Naive thymus-derived CD4-positive, alpha-beta T cell (primary cell): ENCODE measurements around the gene POU2F2. TPM values are rescaled to one million over a fixed set of nuclear protein-coding genes. Genes with fewer than 3 reads are reported as not detected.

Source experiments
- ATAC-seq: fragments of 150-1000 bp; cut with Tn5 transposase; 2 replicates; pipeline ENCODE4 v1.10.0; 2021; ENCODE audit warnings: mild to moderate bottlenecking, moderate library complexity
- CTCF ChIA-PET: fragments of 350-600 bp; sonication (Branson Sonifier 250); formaldehyde crosslinking; loops from one replicate; lab custom pipeline; 2021; ENCODE audit warnings: antibody characterized with exemption; lab: Charles Lee
- POLR2A ChIA-PET: fragments of 350-600 bp; sonication (Branson Sonifier 250); formaldehyde crosslinking; loops from one replicate; lab custom pipeline; 2021; ENCODE audit warnings: antibody characterized with exemption, inconsistent platforms; lab: Charles Lee
- DNase-seq, 9 donors: peaks; one replicate each; pipeline versions ENCODE4 v3.0.0 to v3.0.0-alpha.2; 2020 to 2022; ENCODE audit warnings: mixed read lengths in 1 of 9
- H3K27ac ChIP-seq: one replicate; pipeline ENCODE4 v1.7.0; 2013; ENCODE audit warnings: mild to moderate bottlenecking, low read depth, low read length, moderate library complexity
- H3K27me3 ChIP-seq, 2 donors: one replicate each; pipeline ENCODE4 v1.7.0; 2013; ENCODE audit warnings: low read length in 2 of 2, mild to moderate bottlenecking in 2 of 2, moderate library complexity in 2 of 2; ENCODE audit not compliant: control insufficient read depth in 2 of 2, insufficient read depth in 2 of 2
- H3K36me3 ChIP-seq, 3 experiments: 1 replicate in 2 of 3; 2 replicates in 1 of 3; pipeline ENCODE4 v1.7.0; 2013; ENCODE audit warnings: low read length in 3 of 3, mild to moderate bottlenecking in 3 of 3, moderate library complexity in 1 of 3; ENCODE audit not compliant: insufficient read depth in 3 of 3, control insufficient read depth in 2 of 3
- H3K4me1 ChIP-seq, 2 donors: one replicate each; pipeline ENCODE4 v1.7.0; 2013; ENCODE audit warnings: low read length in 2 of 2, mild to moderate bottlenecking in 2 of 2, moderate library complexity in 1 of 2; ENCODE audit not compliant: control insufficient read depth in 2 of 2, insufficient read depth in 2 of 2
- H3K4me3 ChIP-seq: 2 replicates; pipeline ENCODE4 v1.7.0; 2013; ENCODE audit warnings: mild to moderate bottlenecking, low read length
- H3K9me3 ChIP-seq, 3 experiments: 1 replicate in 2 of 3; 2 replicates in 1 of 3; pipeline ENCODE4 v1.7.0; 2013; ENCODE audit warnings: low read length in 3 of 3; ENCODE audit not compliant: control insufficient read depth in 2 of 3
- H3K27ac Mint-ChIP-seq, 9 donors: one replicate each; pipeline ENCODE4 v1.8.0; 2020 to 2022; ENCODE audit warnings: mixed read lengths in 9 of 9, mild to moderate bottlenecking in 8 of 9, moderate library complexity in 5 of 9, inconsistent platforms in 2 of 9
- H3K27me3 Mint-ChIP-seq, 5 donors: one replicate each; pipeline ENCODE4 v1.8.0; 2021 to 2022; ENCODE audit warnings: mixed read lengths in 5 of 5, mild to moderate bottlenecking in 1 of 5
- H3K36me3 Mint-ChIP-seq, 5 donors: one replicate each; pipeline ENCODE4 v1.8.0; 2020 to 2022; ENCODE audit warnings: mixed read lengths in 5 of 5, mild to moderate bottlenecking in 3 of 5, inconsistent platforms in 1 of 5
- H3K4me1 Mint-ChIP-seq, 7 donors: one replicate each; pipeline ENCODE4 v1.8.0; 2020 to 2022; ENCODE audit warnings: mixed read lengths in 7 of 7, mild to moderate bottlenecking in 3 of 7, inconsistent platforms in 1 of 7
- H3K4me3 Mint-ChIP-seq, 10 donors: one replicate each; pipeline ENCODE4 v1.8.0; 2020 to 2022; ENCODE audit warnings: mild to moderate bottlenecking in 10 of 10, mixed read lengths in 10 of 10, moderate library complexity in 6 of 10, inconsistent platforms in 2 of 10
- H3K9me3 Mint-ChIP-seq, 11 donors: one replicate each; pipeline ENCODE4 v1.8.0; 2020 to 2022; ENCODE audit warnings: mixed read lengths in 11 of 11, mild to moderate bottlenecking in 4 of 11, inconsistent platforms in 1 of 11, moderate library complexity in 1 of 11
- intact Hi-C, 2 donors: fragments of 100-400 bp; cut with micrococcal nuclease; formaldehyde crosslinking; loops; one replicate each; pipeline ENCODE4 v1.15.1; 2023
- polyA plus RNA-seq, 2 donors: library from polyadenylated mRNA; unstranded; fragments of 300-500 nt; fragmentation: Illumina TruSeq; gene quantifications; one replicate each; pipeline ENCODE4 v1.2.3, GENCODE V29; 2021
- total RNA-seq, 6 experiments: library from RNA in 5 of 6; stranded (reverse) in 5 of 6; gene quantifications; 1 replicate in 5 of 6; 2 replicates in 1 of 6; pipeline ENCODE4 v1.2.3 and lab custom pipeline; 2021 to 2026

POU2F2 gene
- total and polyA plus RNA-seq, 7 experiments from 2014 or later = 2.2 to 91.3 (median 33.4) TPM

DNA sequence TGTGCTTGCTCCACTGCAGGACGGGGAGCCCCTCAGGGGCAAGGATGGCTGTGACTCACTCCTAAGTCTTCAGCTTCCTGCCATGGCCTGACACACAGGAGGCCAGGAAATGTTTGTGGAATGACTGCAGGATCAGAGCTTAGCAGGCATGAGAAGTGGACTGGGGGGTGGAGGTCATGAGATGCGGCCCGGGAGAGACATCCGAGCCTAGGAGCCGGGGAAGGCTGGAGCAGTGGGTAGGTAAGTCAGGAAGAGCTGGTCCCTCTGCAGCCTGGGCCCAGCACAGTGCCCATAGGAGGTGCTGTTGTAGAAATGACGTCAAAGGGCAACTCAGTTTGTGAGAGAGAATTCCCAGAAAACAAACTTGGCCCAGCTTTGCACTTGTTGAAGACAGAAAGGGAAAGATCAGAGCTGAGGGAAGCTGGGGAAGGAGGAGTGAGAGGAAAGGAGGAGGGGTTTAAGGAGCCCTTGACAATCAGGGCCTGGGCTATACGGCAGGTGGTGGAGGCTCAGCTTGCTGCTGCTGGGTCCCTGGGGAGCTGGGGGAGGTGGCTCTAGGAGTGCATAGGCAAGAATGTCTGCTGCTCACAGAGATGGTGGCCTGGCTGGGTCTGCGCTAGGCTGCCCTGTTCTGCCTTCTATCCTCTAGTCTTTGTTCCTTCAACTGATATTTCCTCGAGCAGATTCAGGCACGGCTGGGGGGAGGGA is 18.5 kb downstream of the POU2F2 start:
- ChIA-PET CTCF (interaction anchor here (1.3 to 1.8 kb wide), 3 partner anchors 12 to 19 kb away, joined by 3 to 8 read pairs (median 5); partner anchors contain the start of gene POU2F2), POLR2A (interaction anchor here (0.7 to 1.5 kb wide), 5 partner anchors 8 to 72 kb away, joined by 3 to 5 read pairs (median 3); no protein-coding TSS in a partner anchor)
- intact Hi-C loops = no loop called here
- peaks cover 0 to 34% (median 8%) of the 10 kb centered on the region in 7 donors for H3K4me1 Mint-ChIP-seq
- H3K4me3 ChIP-seq = no peak overlapping the region
- no peaks in the 10 kb centered on the region for H3K4me1 ChIP-seq
- peaks cover 0 to 61% (median 7%) of the 10 kb centered on the region in 3 experiments for H3K36me3 ChIP-seq
- ATAC-seq = peak; percentile 46
- DNase-seq = no peak
- peak overlapping the region in 8 of 9 donors; percentile 14 to 84 (median 65) for H3K27ac Mint-ChIP-seq
- peaks cover 3 to 46% (median 10%) of the 10 kb centered on the region in 5 donors for H3K36me3 Mint-ChIP-seq
- H3K27ac ChIP-seq = no peak overlapping the region
- no peaks in the 10 kb centered on the region for H3K27me3 Mint-ChIP-seq
- no peaks in the 10 kb centered on the region for H3K27me3 ChIP-seq
- no peaks in the 10 kb centered on the region for H3K9me3 ChIP-seq
- H3K9me3 Mint-ChIP-seq = peaks cover 0 to 1% (median 0%) of the 10 kb centered on the region in 11 donors
- no peak overlapping the region for H3K4me3 Mint-ChIP-seq

DNA sequence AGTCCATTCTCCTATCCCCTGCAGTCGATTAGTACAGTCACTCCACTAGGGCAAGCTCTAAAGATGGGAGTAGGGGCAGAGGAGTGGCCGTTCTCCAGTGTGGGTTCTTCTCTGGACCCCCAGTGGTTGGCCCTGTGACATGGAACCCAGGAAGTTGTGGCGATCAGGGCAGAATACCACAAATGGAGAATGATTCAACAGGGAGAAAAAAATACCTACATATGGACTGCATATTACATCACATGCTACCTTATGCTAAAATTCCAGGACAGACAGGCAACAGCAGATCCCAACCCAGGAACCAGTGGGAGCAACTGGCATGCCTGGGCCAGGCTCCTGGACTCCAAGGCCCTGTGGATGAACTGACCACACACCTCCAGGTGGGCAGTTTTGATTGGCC is 20.4 kb downstream of the POU2F2 start:
- Histone ChIP-seq H3K4me1 (no peaks in the 10 kb centered on the region), H3K9me3 (no peaks in the 10 kb centered on the region), H3K27ac (no peak overlapping the region), H3K4me3 (no peak overlapping the region), H3K27me3 (no peaks in the 10 kb centered on the region), H3K36me3 (peaks cover 0 to 52% (median 7%) of the 10 kb centered on the region in 3 experiments)
- intact Hi-C loops = no loop called here
- H3K27ac Mint-ChIP-seq = peak overlapping the region in 6 of 9 donors; percentile 9 to 85 (median 76)
- no peak overlapping the region for H3K4me3 Mint-ChIP-seq
- no peak for DNase-seq
- CTCF ChIA-PET = interaction anchor here (0.7 to 4.8 kb wide), 7 partner anchors 8 to 167 kb away, joined by 3 to 38 read pairs (median 4); partner anchors contain the start of gene POU2F2
- H3K9me3 Mint-ChIP-seq = peaks cover 0 to 1% (median 0%) of the 10 kb centered on the region in 11 donors
- H3K27me3 Mint-ChIP-seq = no peaks in the 10 kb centered on the region
- peaks cover 0 to 40% (median 12%) of the 10 kb centered on the region in 7 donors for H3K4me1 Mint-ChIP-seq
- POLR2A ChIA-PET = interaction anchor here (1.0 kb wide), 1 partner anchor 37 kb away, joined by 3 read pairs; no protein-coding TSS in a partner anchor
- peaks cover 3 to 30% (median 9%) of the 10 kb centered on the region in 5 donors for H3K36me3 Mint-ChIP-seq
- ATAC-seq = no peak

DNA sequence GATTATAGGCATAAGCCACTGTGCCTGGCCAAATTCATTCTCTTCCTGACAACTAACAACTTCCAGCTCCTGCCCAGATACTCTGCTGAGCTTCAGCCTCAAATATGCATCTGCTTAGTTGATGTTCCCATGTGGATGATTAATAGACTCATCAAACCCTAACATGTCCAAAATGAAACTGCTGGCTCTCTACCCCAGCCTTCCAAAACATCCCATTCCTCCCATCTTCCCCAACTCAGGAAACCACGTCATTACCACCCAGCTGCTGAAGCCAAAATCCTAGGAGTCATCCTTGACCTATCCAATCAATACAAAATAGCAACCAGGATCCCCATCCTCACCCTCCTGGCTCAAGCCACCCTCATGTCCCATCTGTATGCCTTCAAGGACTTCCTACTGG is 20.9 kb downstream of the POU2F2 start:
- no peak overlapping the region for H3K4me3 ChIP-seq
- intact Hi-C loops = no loop called here
- peaks cover 0 to 42% (median 12%) of the 10 kb centered on the region in 7 donors for H3K4me1 Mint-ChIP-seq
- no peaks in the 10 kb centered on the region for H3K9me3 ChIP-seq
- CTCF ChIA-PET = interaction anchor here (0.7 to 4.8 kb wide), 9 partner anchors 9 to 407 kb away, joined by 3 to 38 read pairs (median 3); partner anchors contain the start of gene POU2F2
- no peak overlapping the region for H3K4me3 Mint-ChIP-seq
- ATAC-seq (no peak), DNase-seq (no peak)
- POLR2A ChIA-PET = interaction anchor here (0.6 to 1.1 kb wide), 4 partner anchors 12 to 161 kb away, joined by 3 read pairs; no protein-coding TSS in a partner anchor
- no peaks in the 10 kb centered on the region for H3K27me3 Mint-ChIP-seq
- no peaks in the 10 kb centered on the region for H3K4me1 ChIP-seq
- no peaks in the 10 kb centered on the region for H3K27me3 ChIP-seq
- no peak overlapping the region for H3K27ac ChIP-seq
- peaks cover 0 to 1% (median 0%) of the 10 kb centered on the region in 11 donors for H3K9me3 Mint-ChIP-seq
- peaks cover 0 to 49% (median 5%) of the 10 kb centered on the region in 3 experiments for H3K36me3 ChIP-seq
- H3K36me3 Mint-ChIP-seq = peaks cover 3 to 26% (median 9%) of the 10 kb centered on the region in 5 donors
- H3K27ac Mint-ChIP-seq = peak overlapping the region in 8 of 9 donors; percentile 9 to 85 (median 71)

DNA sequence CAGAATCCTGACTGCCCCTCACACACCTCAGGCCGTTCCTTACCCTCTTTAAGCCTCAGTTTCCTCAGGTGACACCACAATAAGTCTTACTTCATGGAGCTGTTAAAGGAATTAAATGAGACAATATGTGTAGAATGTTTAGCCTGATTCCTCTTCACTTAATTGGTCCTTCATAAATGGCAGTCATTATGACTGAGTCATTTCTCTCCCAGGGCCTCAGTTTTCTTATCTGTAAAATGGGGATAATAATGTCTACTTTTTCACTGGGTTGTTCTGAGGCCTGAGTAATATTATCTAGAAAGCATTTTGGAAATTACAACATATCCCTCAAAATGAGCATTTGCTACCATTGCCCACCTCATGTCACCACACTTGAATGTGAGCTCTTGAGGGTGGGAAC is 21.6 kb downstream of the POU2F2 start:
- H3K36me3 ChIP-seq = peaks cover 0 to 46% (median 3%) of the 10 kb centered on the region in 3 experiments
- Mint-ChIP-seq H3K9me3 (peaks cover 0 to 1% (median 0%) of the 10 kb centered on the region in 11 donors), H3K4me1 (peaks cover 4 to 44% (median 12%) of the 10 kb centered on the region in 7 donors), H3K4me3 (no peak overlapping the region), H3K27ac (peak overlapping the region in 7 of 9 donors; percentile 56 to 85 (median 72)), H3K27me3 (no peaks in the 10 kb centered on the region), H3K36me3 (peaks cover 1 to 19% (median 6%) of the 10 kb centered on the region in 5 donors)
- ATAC-seq (no peak), DNase-seq (no peak)
- intact Hi-C loops = no loop called here
- POLR2A ChIA-PET = interaction anchor here (0.6 to 1.1 kb wide), 5 partner anchors 13 to 366 kb away, joined by 3 to 7 read pairs (median 3); partner anchors contain the start of gene CIC
- no peaks in the 10 kb centered on the region for H3K9me3 ChIP-seq
- H3K4me3 ChIP-seq = no peak overlapping the region
- H3K27me3 ChIP-seq = no peaks in the 10 kb centered on the region
- CTCF ChIA-PET = interaction anchor here (0.6 to 4.8 kb wide), 8 partner anchors 9 to 183 kb away, joined by 3 to 38 read pairs (median 4); partner anchors contain the start of gene POU2F2
- no peaks in the 10 kb centered on the region for H3K4me1 ChIP-seq
- H3K27ac ChIP-seq = no peak overlapping the region

DNA sequence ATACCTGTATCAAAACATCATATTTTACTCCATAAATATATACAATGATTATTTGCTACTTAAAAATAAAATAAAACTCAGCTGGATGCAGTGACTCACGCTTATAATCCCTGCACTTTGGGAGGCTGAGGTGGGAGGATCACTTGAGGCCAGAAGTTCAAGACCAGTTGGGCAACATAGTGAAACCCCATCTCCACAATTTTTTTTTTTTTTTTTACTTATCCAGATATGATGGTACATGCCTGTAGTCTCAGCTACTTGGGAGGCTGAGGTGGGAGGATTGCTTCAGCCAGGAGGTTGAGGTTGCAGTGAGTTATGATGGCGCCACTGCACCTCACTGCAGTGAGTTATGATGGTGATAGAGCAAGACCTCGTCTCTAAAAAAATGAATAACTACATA is 22.4 kb downstream of the POU2F2 start:
- intact Hi-C loops = loop anchor here (2.0 to 5.0 kb wide), 4 partner anchors 67 to 332 kb away; partner anchors contain the start of gene CXCL17 (in 1 of the 2)
- no peaks in the 10 kb centered on the region for H3K9me3 ChIP-seq
- Mint-ChIP-seq H3K36me3 (peaks cover 4 to 17% (median 4%) of the 10 kb centered on the region in 5 donors), H3K27ac (no peak overlapping the region), H3K4me3 (no peak overlapping the region), H3K27me3 (no peaks in the 10 kb centered on the region), H3K4me1 (peaks cover 6 to 46% (median 12%) of the 10 kb centered on the region in 7 donors), H3K9me3 (peaks cover 0 to 1% (median 0%) of the 10 kb centered on the region in 11 donors)
- ATAC-seq = no peak
- no peaks in the 10 kb centered on the region for H3K4me1 ChIP-seq
- H3K27me3 ChIP-seq = no peaks in the 10 kb centered on the region
- no peak for DNase-seq
- peaks cover 0 to 38% (median 3%) of the 10 kb centered on the region in 3 experiments for H3K36me3 ChIP-seq
- no peak overlapping the region for H3K4me3 ChIP-seq
- no peak overlapping the region for H3K27ac ChIP-seq
- ChIA-PET CTCF (interaction anchor here (1.0 to 4.8 kb wide), 13 partner anchors 10 to 192 kb away, joined by 3 to 38 read pairs (median 4); partner anchors contain the start of genes PAFAH1B3, POU2F2 and PRR19), POLR2A (interaction anchor here (0.8 to 1.1 kb wide), 3 partner anchors 22 to 159 kb away, joined by 3 read pairs; partner anchors contain the start of gene CIC)
